Measurements from ENCODE around the gene APBB3. TPM values are rescaled to one million over a fixed set of nuclear protein-coding genes. Genes with fewer than 3 reads are reported as not detected.

The APBB3 gene
- total and polyA plus RNA-seq, 9 donors: 13.1 to 47.6 (median 36.1) TPM

DNA sequence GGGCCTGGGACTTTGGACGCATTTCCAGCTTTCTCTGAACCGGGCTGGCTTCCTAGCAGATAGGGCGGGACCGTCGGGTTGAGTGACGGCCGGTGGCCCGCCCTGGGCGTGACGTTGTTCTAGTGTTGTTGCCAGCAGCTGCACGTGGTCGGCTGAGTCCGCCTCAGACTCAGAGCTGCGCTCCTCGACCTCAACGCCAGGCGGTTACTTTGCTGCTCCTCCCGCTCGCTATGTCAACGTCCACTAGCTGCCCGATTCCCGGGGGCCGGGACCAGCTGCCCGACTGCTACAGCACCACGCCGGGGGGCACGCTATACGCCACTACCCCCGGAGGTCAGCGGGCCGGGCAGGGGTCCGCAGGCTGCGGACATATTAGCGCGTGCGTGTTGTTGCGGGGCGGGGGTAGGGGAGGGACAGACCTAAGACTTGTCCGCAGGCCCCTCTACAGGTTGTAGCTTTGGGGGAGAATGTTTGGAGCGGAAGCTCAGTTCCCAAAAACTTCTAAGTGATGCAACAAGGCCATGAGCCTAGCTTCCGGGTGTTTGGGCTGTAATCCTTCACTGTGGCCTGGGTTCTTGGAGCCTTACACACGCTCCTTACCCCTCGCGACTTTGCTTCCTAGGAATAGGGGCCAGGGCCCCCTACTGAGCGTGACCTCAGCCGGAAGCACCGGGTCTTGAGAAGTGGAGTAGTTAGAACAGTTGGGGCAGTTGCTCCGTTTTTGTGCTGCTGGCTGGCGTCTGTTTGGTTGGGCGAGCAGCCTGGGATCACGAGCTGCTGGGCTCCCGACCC lies 16.7 kb downstream of the APBB3 start, which contains the start of gene EIF4EBP3:
Gene EIF4EBP3, plus strand, starts transcription at position 155 of the 792 bp plus-strand sequence. Its CDS starts 76 bp downstream, at position 231.
- Histone ChIP-seq H3K27me3 (no peaks in the 10 kb centered on the region), H3K36me3 (no peaks in the 10 kb centered on the region)
- intact Hi-C loops (cut with DNase I): loop anchor here in 2 of 4 donors (5.0 kb wide), 3 partner anchors 95 to 145 kb away; partner anchors contain the start of genes ANKHD1 (in 1 of the 2), IK (in 1 of the 2) and NDUFA2 (in 1 of the 2)

DNA sequence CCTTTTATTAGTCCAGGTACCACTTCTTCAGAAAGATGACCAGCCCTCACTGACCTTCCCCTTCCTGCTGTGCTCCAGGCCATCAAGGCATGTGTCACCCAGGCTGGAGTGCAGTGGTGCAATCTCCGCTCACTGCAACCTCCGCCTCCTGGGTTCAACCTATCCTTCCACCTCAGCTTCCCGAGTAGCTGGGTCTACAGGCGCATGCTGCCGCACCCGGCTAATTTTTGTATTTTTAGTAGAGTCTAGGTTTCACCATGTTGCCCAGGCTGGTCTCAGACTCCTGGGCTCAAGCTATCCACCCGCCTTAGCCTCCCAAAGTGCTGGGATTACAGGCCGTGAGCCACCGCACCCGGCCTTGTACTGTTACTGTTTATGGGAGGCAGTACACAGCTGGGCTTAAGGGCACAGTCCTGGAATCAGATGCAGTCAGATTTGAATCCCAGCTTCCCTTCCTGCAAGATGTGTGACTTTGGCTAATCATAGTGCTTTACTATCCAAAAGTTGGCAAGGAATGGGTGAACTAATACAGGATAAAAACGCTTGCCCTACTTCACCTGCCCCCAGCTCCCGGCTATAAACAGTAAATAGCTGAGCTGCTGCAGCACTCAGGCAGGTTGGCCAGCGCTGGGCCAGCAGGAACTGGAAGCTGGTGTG lies 17.4 kb downstream of the APBB3 start:
- no peaks in the 10 kb centered on the region for H3K9me3 ChIP-seq
- intact Hi-C loops (cut with DNase I): loop anchor here in 2 of 4 donors (5.0 kb wide), 3 partner anchors 95 to 145 kb away; partner anchors contain the start of genes ANKHD1 (in 1 of the 2), IK (in 1 of the 2) and NDUFA2 (in 1 of the 2)
- H3K4me3 ChIP-seq: peak overlapping the region; percentile 48
- peak overlapping the region; percentile 91 to 96 for H3K27ac ChIP-seq
- WGBS, 3 donors: 29 to 43% (median 38%) methylated on average over 13 of the region's 13 CpGs
- peaks cover 15% of the 10 kb centered on the region for H3K4me1 ChIP-seq (ENCODE audit: insufficient read depth)
- no peak for TF ChIP-seq EP300 (IDR thresholded peaks at IDR 0.05)
- TF ChIP-seq CTCF (IDR thresholded peaks at IDR 0.05): no peak
- TF ChIP-seq POLR2A (IDR thresholded peaks at IDR 0.05): no peak
- no peaks in the 10 kb centered on the region for H3K27me3 ChIP-seq
- H3K36me3 ChIP-seq: no peaks in the 10 kb centered on the region
- peak in 1 of 5 donors; percentile 50 for DNase-seq

More for the DNA sequence above, 16.7 kb downstream of the APBB3 start, which contains the start of gene EIF4EBP3:
- H3K9me3 ChIP-seq: no peaks in the 10 kb centered on the region
- WGBS, 3 donors: 0 to 1% (median 0%) methylated on average over 51 to 52 of the region's 52 CpGs
- peak within 1 kb of the TSS; percentile 48 for H3K4me3 ChIP-seq
- peak; percentile 97 to 99 (median 98) for DNase-seq
- TF ChIP-seq CTCF (IDR thresholded peaks at IDR 0.05) (peak; percentile 68 to 97 (median 92)), EP300 (IDR thresholded peaks at IDR 0.05) (peak; percentile 35), POLR2A (IDR thresholded peaks at IDR 0.05) (peak; percentile 90)
- H3K4me1 ChIP-seq (ENCODE audit: insufficient read depth): peaks cover 15% of the 10 kb centered on the region
- peak within 1 kb of the TSS; percentile 91 to 96 for H3K27ac ChIP-seq

DNA sequence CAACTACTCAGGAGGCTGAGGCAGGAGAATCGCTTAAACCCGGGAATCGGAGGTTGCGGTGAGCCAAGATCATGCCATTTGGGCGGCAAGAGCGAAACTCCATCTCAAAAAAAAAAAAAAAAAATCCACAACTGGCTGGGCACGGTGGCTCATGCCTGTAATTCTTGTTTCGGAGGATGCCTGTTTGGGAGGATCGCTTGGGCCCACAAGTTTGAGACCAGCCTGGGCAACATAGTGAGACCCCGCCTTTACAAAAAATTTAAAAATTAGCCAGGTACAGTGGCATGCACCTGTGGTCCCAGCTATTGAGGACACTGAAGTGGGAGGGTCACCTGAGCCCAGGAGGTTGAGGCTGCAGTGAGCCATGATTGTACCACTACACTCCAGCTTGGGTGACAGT lies 18.8 kb downstream of the APBB3 start:
- no peaks in the 10 kb centered on the region for H3K9me3 ChIP-seq
- no peak overlapping the region for H3K4me3 ChIP-seq
- no peak overlapping the region for H3K27ac ChIP-seq
- no peaks in the 10 kb centered on the region for H3K36me3 ChIP-seq
- TF ChIP-seq CTCF (IDR thresholded peaks at IDR 0.05): no peak
- TF ChIP-seq POLR2A (IDR thresholded peaks at IDR 0.05): no peak
- TF ChIP-seq EP300 (IDR thresholded peaks at IDR 0.05): no peak
- H3K4me1 ChIP-seq (ENCODE audit: insufficient read depth): peaks cover 15% of the 10 kb centered on the region
- no peak for DNase-seq
- intact Hi-C loops (cut with DNase I): loop anchor here in 2 of 4 donors (5.0 kb wide), 3 partner anchors 97 to 143 kb away; partner anchors contain the start of genes ANKHD1 (in 1 of the 2), IK (in 1 of the 2) and NDUFA2 (in 1 of the 2)
- no peaks in the 10 kb centered on the region for H3K27me3 ChIP-seq
- WGBS, 3 donors: 96 to 98% (median 97%) methylated on average over 10 of the region's 10 CpGs

DNA sequence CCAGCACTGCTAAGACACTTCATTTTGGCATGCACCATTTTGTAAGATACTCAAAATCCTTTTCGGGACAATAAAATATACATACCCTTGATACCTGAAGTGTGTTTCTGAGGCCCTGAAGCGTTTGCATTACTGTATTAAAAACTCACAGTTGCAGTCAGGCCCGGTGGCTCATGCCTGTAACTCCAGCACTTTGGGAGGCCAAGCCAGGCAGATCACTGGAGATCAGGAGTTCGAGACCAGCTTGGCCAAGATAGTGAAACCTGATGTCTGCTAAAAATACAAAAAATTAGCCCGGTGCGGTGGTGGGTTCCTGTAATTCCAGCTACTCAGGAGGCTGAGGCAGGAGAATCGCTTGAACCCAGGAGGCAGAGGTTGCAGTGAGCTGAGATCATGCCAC lies 19.4 kb downstream of the APBB3 start:
- Histone ChIP-seq H3K27me3 (no peaks in the 10 kb centered on the region), H3K9me3 (no peaks in the 10 kb centered on the region), H3K4me3 (no peak overlapping the region), H3K4me1 (ENCODE audit: insufficient read depth) (peaks cover 15% of the 10 kb centered on the region), H3K27ac (no peak overlapping the region), H3K36me3 (no peaks in the 10 kb centered on the region)
- TF ChIP-seq POLR2A (IDR thresholded peaks at IDR 0.05) (no peak), EP300 (IDR thresholded peaks at IDR 0.05) (no peak), CTCF (IDR thresholded peaks at IDR 0.05) (no peak)
- WGBS, 3 donors: 96 to 98% (median 97%) methylated on average over 7 of the region's 7 CpGs
- intact Hi-C loops (cut with DNase I): loop anchor here in 2 of 4 donors (5.0 kb wide), 3 partner anchors 97 to 143 kb away; partner anchors contain the start of genes ANKHD1 (in 1 of the 2), IK (in 1 of the 2) and NDUFA2 (in 1 of the 2)
- DNase-seq: no peak
